ENCODE data around the gene QSOX1. TPM values are rescaled to one million over a fixed set of nuclear protein-coding genes. Genes with fewer than 3 reads are reported as not detected.

QSOX1 gene
- total and polyA plus RNA-seq, 2 donors (not counting 3 experiments of a cell fraction or from before 2014, with no cell fraction given) = 256 to 415 TPM

GRCh38 chr1:180119837-180120236 is 34.8 kb upstream of the QSOX1 start:
- dilution Hi-C loops (cut with MboI; ENCODE audit: extremely low pct_ligation_motif_present, low sequenced_read_pairs) (no loop called here), intact Hi-C loops (cut with micrococcal nuclease) (no loop called here)
- FAIRE-seq (no peak), DNase-seq (ENCODE audit: low read depth, low spot score) (no peak)
- no peak overlapping the region for H3K9ac ChIP-seq (replicated peaks; ENCODE audit: extremely low read depth, insufficient read depth, low read length)
- no peak overlapping the region for H2AFZ ChIP-seq (ENCODE audit: low read depth, low read length)
- H3K27ac ChIP-seq (ENCODE audit: insufficient read depth, low read depth, low read length) = no peak overlapping the region
- no peak overlapping the region for H3K4me3 ChIP-seq (replicated peaks in 1 of 3; ENCODE audit: insufficient read depth in 1 of 3, low read depth in 1 of 3, low read length in 3 of 3)
- no peaks in the 10 kb centered on the region for H3K79me2 ChIP-seq (ENCODE audit: control insufficient read depth, insufficient read depth, low read length)
- H3K4me2 ChIP-seq (ENCODE audit: insufficient read depth, low read length) = no peak overlapping the region
- H3K4me1 ChIP-seq (ENCODE audit: control insufficient read depth, extremely low read depth, insufficient read depth, low read length) = no peaks in the 10 kb centered on the region
- no peaks in the 10 kb centered on the region for H3K27me3 ChIP-seq (ENCODE audit: control insufficient read depth in 2 of 2, insufficient read depth in 2 of 2, low read length in 2 of 2)
- no peaks in the 10 kb centered on the region for H4K20me1 ChIP-seq (replicated peaks; ENCODE audit: control insufficient read depth, extremely low read depth, insufficient read depth, low read length)
- BruUV-seq (replicated peaks) = no TSS peak
- H3K36me3 ChIP-seq (ENCODE audit: control insufficient read depth in 2 of 2, extremely low read depth in 1 of 2, insufficient read depth in 2 of 2, low read length in 2 of 2) = no peaks in the 10 kb centered on the region
- CTCF ChIA-PET = no interaction called here
- H3K9me1 ChIP-seq (replicated peaks; ENCODE audit: control insufficient read depth, extremely low read depth, insufficient read depth, low read length) = no peaks in the 10 kb centered on the region
- TF ChIP-seq MYC (IDR thresholded peaks at IDR 0.05; ENCODE audit: low read depth, low read length) (no peak), MAX (IDR thresholded peaks at IDR 0.05; ENCODE audit: insufficient read depth, insufficient read length) (no peak), POLR2AphosphoS5 (IDR thresholded peaks at IDR 0.05; ENCODE audit: insufficient read depth, low read depth, low read length) (no peak), FOS (IDR thresholded peaks at IDR 0.05; ENCODE audit: borderline replicate concordance, insufficient read depth, low read length) (no peak), GATA2 (IDR thresholded peaks at IDR 0.05; ENCODE audit: insufficient read depth, insufficient read length, low read depth, low read length) (no peak), CTCF (IDR thresholded peaks at IDR 0.05; ENCODE audit: extremely low read depth in 1 of 2, insufficient read depth in 1 of 2, low read depth in 1 of 2, low read length in 2 of 2) (no peak), JUN (IDR thresholded peaks at IDR 0.05; ENCODE audit: borderline replicate concordance, insufficient read depth, insufficient read length, low read depth) (no peak), EZH2 (IDR thresholded peaks at IDR 0.05; ENCODE audit: borderline replicate concordance, low read depth, low read length, severe bottlenecking) (no peak), POLR2A (IDR thresholded peaks at IDR 0.05; ENCODE audit: low read depth, low read length) (no peak)
- no peaks in the 10 kb centered on the region for H3K9me3 ChIP-seq (replicated peaks; ENCODE audit: control insufficient read depth, insufficient read depth, low read length)
- POLR2A ChIA-PET = interaction anchor here (0.6 kb wide), 1 partner anchor 43 kb away, joined by 10 read pairs; no protein-coding TSS in a partner anchor

Data from endothelial cell of umbilical vein (primary cell).